NCI-H2029 treated with DMSO at 0.1 percent for 48 hours (cell line): ENCODE data around the gene SEMA4A.
"Not testable (repeated sequence)": the region's sequence is repeated elsewhere in the genome, so short reads cannot be mapped to it uniquely, and the experiment has no call there.

Experiments used
- DNase-seq: peaks from one replicate; lab custom pipeline; 2025; lab: John Stamatoyannopoulos, UW

Gene SEMA4A

DNA sequence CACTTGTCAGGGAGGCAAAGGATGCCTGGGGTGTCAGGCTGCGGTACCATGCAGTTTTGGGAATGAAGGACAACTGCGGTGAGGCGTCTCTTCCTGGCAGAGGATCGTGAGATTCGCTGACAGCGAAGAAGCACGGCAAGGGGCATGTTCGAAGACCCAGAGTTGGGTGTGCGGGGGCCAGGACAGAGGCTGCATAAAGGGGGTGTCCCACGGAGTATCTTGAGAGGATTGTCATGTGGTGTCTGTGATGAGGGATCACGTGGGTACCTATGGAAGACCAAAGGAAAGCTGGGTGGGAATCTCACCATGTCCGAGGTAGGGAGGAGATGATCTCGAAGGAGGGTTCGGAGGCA lies 40.9 kb downstream of the SEMA4A start:
- no peak for DNase-seq

DNA sequence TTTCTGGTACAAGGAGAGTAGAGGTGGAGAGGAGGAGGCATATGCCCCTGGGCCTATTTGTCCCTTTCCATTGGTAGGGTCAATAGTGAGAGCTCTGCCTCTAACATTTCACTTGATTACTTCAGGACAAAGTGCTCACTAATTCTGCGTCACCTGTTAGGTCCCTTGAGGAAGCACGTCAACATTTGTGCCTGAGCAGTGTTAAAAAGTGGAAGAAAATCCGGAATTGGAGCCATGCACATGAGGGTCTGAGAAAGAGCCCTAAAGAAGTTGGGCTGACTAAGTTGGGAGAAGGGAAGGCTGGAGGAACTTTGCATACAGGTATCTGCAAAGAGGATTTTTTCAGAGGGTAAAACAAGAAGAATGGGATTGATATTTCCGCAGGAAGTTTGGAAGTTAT lies 42.5 kb downstream of the SEMA4A start:
- DNase-seq: no peak

- DNase-seq: no peak
Observed at GRCh38 chr1:156196445-156196844, 43.1 kb downstream of the SEMA4A start.

DNA sequence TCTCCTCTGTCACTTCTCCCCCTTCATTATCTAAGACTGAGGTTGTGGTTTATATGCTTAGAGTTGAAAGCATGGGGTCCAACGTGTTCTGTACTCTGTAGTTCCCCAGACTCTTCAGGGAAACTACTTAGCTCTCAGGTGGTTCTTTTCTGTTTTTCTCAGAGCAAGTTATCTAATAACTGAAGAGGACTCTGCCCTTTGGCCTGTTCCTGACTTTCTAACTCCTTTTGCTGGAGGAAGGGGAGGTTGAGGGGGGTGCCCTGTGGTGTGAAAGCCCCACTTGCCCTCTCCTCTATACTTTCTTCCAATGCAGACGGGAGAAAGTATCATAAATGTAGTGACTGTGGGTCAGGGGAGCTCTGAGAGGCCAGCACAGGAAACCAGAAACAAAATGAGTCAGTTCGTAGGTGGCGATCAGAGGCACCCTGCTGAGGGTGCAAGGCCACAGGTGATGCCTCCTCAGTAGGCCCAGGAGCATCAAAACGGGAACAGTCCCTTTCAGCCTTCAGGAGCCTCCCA lies 45.5 kb downstream of the SEMA4A start:
- no peak for DNase-seq

DNA sequence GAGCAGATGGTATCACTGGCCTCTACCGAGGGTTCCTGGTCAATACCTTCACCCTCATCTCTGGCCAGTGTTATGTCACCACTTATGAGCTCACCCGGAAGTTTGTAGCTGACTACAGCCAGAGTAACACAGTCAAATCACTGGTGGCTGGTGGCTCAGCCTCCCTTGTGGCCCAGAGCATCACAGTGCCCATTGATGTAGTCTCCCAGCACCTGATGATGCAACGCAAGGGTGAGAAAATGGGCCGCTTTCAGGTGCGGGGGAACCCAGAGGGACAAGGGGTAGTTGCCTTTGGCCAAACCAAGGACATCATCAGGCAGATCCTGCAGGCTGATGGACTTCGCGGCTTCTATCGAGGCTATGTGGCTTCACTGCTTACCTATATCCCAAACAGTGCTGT lies 46.7 kb downstream of the SEMA4A start:
- DNase-seq: no peak

DNA sequence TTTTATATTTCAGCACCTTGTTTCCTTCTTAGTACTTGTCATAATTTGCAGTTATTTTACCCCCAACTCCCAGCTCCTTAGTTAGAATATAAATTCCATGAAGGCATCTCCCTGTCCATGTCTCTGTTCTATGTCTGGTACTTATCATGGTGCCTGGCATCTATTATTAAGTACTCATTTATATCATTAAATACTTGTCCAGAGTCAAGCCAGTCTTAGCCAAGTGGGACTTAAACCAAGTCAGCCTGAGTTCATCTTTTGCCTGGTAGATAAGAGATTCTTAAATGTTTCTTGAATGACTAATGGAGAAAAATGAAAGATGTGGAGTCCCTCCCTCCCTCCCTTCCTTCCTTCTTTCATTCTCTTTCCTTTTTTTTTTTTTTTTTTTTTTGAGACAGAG lies 49.9 kb downstream of the SEMA4A start:
- no peak for DNase-seq

DNA sequence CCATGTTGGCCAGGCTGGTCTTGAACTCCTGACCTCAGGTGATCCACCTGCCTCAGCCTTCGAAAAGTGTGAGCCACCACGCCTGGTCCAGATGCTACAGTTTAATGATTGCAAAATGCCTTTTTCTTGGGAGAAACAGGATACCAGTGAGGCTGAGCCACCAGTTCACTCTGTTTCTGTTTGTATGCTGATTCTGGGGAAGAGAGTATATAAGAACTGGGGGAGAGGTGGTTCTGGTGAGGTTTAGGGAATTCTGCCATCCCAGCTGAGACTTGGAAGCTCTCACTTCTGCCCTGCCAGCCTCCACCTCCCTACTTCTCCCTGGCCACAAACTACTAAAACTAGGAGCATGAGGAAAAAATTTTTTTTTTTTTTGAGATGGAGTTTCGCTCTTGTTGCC lies 51.3 kb downstream of the SEMA4A start:
- no peak for DNase-seq

DNA sequence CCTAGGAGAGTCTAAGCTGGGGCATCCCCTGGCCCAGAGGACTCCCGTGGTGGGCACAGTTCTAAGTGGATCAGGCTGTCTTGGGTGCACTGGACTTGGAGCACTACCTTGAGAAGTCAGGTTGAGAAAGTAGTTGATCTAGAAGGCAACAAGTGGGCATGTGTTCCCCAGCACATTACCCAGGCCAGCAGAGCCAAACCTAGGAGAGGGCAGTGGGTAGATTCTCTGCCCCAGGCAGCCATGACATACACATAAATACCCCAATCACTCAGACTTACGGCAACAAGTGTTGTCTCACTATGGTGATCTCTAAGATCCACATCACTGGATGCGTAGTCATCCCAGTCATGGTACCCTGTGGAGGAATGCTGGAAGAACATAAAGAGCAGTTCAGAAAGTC lies 57.9 kb downstream of the SEMA4A start:
- DNase-seq: no peak

DNA sequence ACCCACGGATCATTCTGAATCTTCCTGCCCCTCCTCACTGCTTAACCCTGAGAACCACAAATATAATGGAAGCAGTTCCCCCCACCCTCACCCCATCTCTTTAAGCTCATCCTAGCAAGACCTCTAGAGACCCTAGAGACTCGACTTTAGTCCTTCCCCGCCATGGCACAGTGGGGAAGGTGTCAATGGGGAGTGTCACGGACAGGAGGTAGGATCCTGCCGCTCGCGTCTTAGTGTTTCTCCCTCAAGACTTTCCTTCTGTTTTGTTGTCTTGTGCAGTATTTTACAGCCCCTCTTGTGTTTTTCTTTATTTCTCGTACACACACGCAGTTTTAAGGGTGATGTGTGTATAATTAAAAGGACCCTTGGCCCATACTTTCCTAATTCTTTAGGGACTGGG lies 58.7 kb downstream of the SEMA4A start:
- DNase-seq: no peak

DNA sequence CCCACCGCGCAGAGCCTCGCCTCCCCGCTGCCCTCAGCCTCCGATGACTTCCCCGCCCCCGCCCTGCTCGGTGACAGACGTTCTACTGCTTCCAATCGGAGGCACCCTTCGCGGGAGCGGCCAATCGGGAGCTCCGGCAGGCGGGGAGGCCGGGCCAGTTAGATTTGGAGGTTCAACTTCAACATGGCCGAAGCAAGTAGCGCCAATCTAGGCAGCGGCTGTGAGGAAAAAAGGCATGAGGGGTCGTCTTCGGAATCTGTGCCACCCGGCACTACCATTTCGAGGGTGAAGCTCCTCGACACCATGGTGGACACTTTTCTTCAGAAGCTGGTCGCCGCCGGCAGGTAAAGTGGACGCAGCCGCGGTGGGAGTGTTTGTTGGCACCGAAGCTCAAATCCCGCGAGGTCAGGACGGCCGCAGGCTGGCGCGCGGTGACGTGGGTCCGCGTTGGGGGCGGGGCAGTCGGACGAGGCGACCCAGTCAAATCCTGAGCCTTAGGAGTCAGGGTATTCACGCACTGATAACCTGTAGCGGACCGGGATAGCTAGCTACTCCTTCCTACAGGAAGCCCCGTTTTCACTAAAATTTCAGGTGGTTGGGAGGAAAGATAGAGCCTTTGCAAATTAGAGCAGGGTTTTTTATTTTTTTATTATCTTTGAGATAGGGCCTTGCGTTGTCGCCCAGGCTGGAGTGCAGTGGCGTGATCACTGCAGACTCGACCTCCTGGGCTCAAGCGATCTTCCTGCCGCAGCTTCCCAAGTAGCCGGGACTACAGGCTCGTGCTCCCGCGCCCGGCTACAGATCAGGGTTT lies 59.7 kb downstream of the SEMA4A start, which contains the start of gene PMF1:
PMF1 (plus strand) TSS at position 175 of the 811 bp plus-strand sequence; CDS start at position 184, 9 bp downstream.
- peak; percentile 87 for DNase-seq

- no peak for DNase-seq
Observed at GRCh38 chr1:156213644-156213966, 60.2 kb downstream of the SEMA4A start.

GRCh38 chr1:156214024-156214748 lies 60.8 kb downstream of the SEMA4A start:
- DNase-seq: no peak

- not testable (repeated sequence) for DNase-seq
Observed at GRCh38 chr1:156216361-156217086, 63.1 kb downstream of the SEMA4A start.

DNA sequence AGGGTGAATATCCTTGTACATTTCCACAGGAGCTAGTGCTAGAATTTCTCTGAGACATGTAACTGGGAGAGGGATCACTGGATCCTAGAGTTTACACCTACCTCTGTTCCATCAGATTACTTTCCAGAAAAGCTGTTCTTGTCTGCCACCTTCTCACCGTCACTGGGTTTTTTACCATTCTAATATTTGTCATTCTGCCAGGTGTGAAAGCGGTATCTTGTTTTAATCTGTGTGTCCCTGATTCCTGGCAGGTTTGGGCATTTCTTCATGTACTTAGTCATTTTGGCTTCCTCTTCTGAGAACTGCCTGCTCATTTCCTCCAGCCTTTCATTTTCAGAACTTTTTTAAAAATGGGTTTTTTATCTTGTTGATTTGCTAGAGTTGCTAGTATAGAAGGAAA lies 64.5 kb downstream of the SEMA4A start:
- DNase-seq: no peak

DNA sequence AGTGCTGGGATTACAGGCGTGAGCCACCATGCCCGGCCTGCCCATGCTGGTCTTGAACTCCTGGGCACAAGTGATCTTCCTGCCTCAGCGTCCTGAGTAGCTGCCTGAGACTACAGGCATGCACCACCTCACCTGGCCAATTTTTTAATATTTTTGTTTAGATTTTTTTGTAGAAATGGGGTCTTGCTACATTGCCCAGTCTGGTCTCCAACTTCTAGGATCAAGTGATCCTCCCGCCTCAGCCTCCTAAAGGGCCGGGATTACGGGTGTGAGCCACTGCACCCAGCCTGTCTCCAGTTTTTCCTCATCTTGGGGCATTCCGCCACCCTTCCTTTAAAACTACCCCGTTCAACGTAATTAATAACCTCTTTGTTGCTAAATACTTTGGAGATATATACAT lies 66.8 kb downstream of the SEMA4A start:
- DNase-seq: no peak

- no peak for DNase-seq
Observed at GRCh38 chr1:156221986-156222692, 68.8 kb downstream of the SEMA4A start.

DNA sequence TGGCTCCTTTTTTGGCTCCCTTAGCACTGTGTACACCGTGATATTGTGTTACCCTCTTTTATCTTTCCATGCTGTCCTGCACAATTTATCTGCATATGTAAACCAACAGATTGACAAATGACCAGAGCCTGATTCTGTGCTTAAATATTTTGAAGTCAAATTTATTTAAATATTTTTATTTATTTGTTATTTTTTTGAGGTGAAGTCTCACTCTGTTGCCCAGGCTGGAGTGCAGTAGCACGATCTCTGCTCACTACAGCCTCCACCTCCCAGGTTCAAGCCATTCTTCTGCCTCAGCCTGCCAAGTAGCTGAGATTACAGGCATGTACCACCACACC lies 72.3 kb downstream of the SEMA4A start:
- DNase-seq: no peak

GRCh38 chr1:156226116-156226538 lies 72.7 kb downstream of the SEMA4A start:
- no peak for DNase-seq

DNA sequence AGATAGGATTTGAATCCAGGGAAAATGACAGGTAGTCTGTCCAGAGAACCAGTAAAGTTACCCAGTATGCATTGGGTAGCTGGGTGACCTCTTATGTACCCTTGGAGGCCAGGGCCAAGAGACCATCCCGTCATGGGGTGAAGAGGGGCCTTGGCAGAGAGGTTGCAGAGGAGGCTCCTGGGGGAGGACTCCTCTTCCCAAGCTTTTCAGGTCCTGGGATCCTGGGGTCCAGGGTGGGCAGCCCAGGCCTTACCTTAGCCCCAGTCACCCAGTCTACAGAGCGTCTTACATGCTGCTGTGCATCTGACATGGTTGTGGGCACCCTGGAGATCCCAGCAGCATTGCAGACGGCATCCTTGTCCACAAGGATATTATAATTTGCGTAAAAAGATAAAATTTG lies 73.4 kb downstream of the SEMA4A start:
- DNase-seq: no peak
